Panc1 (cell line): ENCODE results near the gene WDR89. TPM values are rescaled to one million over a fixed set of nuclear protein-coding genes. Genes with fewer than 3 reads are reported as not detected.

ENCODE experiments used
- ATAC-seq: fragments of 200-7000 bp; cut with Tn5 transposase; 2 replicates; pipeline ENCODE4 v1.9.1; 2020; ENCODE audit warnings: mild to moderate bottlenecking, moderate library complexity
- BruUV-seq: library from RNA; stranded (reverse); fragments of 400-500 nt; replicated peaks from 2 replicates; lab custom pipeline; 2021; lab: Mats Ljungman, UMichigan
- CTCF ChIA-PET: fragments of 300-600 bp; sonication (Branson Sonifier 250); formaldehyde crosslinking; loops from one replicate; lab custom pipeline; 2022; ENCODE audit warnings: antibody characterized with exemption; lab: Charles Lee
- POLR2A ChIA-PET: fragments of 300-600 bp; sonication (Branson Sonifier 250); formaldehyde crosslinking; loops from one replicate; lab custom pipeline; 2022; ENCODE audit warnings: antibody characterized with exemption; lab: Charles Lee
- DNase-seq: peaks from one replicate; pipeline ENCODE4 v3.0.0-alpha.2; 2010; ENCODE audit warnings: low read depth, low spot score
- H3K27ac ChIP-seq: 2 replicates; pipeline ENCODE4 v1.5.1; 2011; ENCODE audit warnings: mild to moderate bottlenecking, low read length, inconsistent platforms
- H3K27me3 ChIP-seq: fragments of 200-500 bp; sonication (Bioruptor generic); 2 replicates; pipeline ENCODE4 v1.6.0; 2014; ENCODE audit warnings: low read length, inconsistent platforms; ENCODE audit not compliant: control insufficient read depth, insufficient read depth
- H3K36me3 ChIP-seq: fragments of 200-500 bp; sonication (Bioruptor generic); 2 replicates; pipeline ENCODE4 v1.5.1; 2014; ENCODE audit warnings: inconsistent platforms, mild to moderate bottlenecking, low read length, moderate library complexity; ENCODE audit not compliant: control insufficient read depth, insufficient read depth
- H3K4me1 ChIP-seq: 2 replicates; pipeline ENCODE4 v1.5.1; 2011; ENCODE audit warnings: inconsistent platforms, mild to moderate bottlenecking, low read length, moderate library complexity; ENCODE audit not compliant: control insufficient read depth, insufficient read depth
- H3K4me3 ChIP-seq, 2 experiments: 2 replicates each; pipeline ENCODE4 v1.5.1; 2011 to 2012; ENCODE audit warnings: low read depth in 2 of 2, low read length in 2 of 2, mild to moderate bottlenecking in 2 of 2, inconsistent platforms in 1 of 2, moderate library complexity in 1 of 2
- H3K9me3 ChIP-seq: fragments of 200-500 bp; sonication (Bioruptor generic); 2 replicates; pipeline ENCODE4 v1.5.1; 2014; ENCODE audit warnings: low read depth, mild to moderate bottlenecking, inconsistent platforms, low read length, moderate library complexity; ENCODE audit not compliant: control insufficient read depth, insufficient read depth
- POLR2AphosphoS5 ChIP-seq: IDR thresholded peaks from 2 replicates; pipeline ENCODE4 v1.6.1; 2012; ENCODE audit warnings: mild to moderate bottlenecking, low read depth, low read length, moderate library complexity
- REST ChIP-seq, 2 experiments: IDR thresholded peaks; 2 replicates each; pipeline ENCODE4 v1.6.1; 2011 to 2012; ENCODE audit warnings: low read depth in 2 of 2, control low read depth in 1 of 2, low read length in 1 of 2, mild to moderate bottlenecking in 1 of 2, moderate library complexity in 1 of 2; ENCODE audit not compliant: insufficient read depth in 1 of 2
- SIN3A ChIP-seq: IDR thresholded peaks from 2 replicates; pipeline ENCODE4 v1.6.1; 2012; ENCODE audit warnings: low read depth, mild to moderate bottlenecking, low read length, moderate library complexity, borderline replicate concordance; ENCODE audit not compliant: insufficient read depth
- TCF7L2 ChIP-seq: IDR thresholded peaks from 2 replicates; pipeline ENCODE4 v1.6.1; 2011; ENCODE audit warnings: mild to moderate bottlenecking, low read depth, low read length, inconsistent platforms
- in situ Hi-C: cut with HindIII; loops from 2 replicates; pipeline ENCODE4 v1.10.0; 2016; ENCODE audit warnings: low sequenced_read_pairs, low pct_unique_long_range_greater_than_20kb
- intact Hi-C: fragments of 100-400 bp; cut with micrococcal nuclease; formaldehyde crosslinking; loops from one replicate; pipeline ENCODE4 v1.10.0; 2022; ENCODE audit not compliant: unreplicated experiment
- total RNA-seq: library from RNA; stranded (reverse); gene quantifications from one replicate; pipeline ENCODE4 v1.2.1, GENCODE V29; 2021; ENCODE audit not compliant: unreplicated experiment
- TF ChIP-seq, protein P1 (sequence below): fragments of 450-650 bp; IDR thresholded peaks from 2 replicates; pipeline ENCODE4 v1.5.1; 2017; ENCODE audit warnings: mild to moderate bottlenecking

The WDR89 gene
- total RNA-seq, 1 experiment from 2014 or later, result 13.0 TPM

- no TSS peak for BruUV-seq
- no peak for ATAC-seq
- ChIA-PET POLR2A (interaction anchor here (0.7 kb wide), 1 partner anchor 121 kb away, joined by 8 read pairs; no protein-coding TSS in a partner anchor), CTCF (no interaction called here)
- Histone ChIP-seq H3K9me3 (no peaks in the 10 kb centered on the region), H3K36me3 (no peaks in the 10 kb centered on the region), H3K4me3 (no peak overlapping the region), H3K27me3 (no peaks in the 10 kb centered on the region), H3K27ac (no peak overlapping the region), H3K4me1 (no peaks in the 10 kb centered on the region)
- in situ Hi-C loops, result no loop called here
- intact Hi-C loops, result no loop called here
- TF ChIP-seq TCF7L2, result no peak
- TF ChIP-seq POLR2AphosphoS5, result no peak
- no peak for TF ChIP-seq REST (IDR thresholded peaks at IDR 0.05; ENCODE audit: insufficient read depth in 1 of 2, low read depth in 2 of 2, low read length in 1 of 2)
- TF ChIP-seq, protein P1, sequence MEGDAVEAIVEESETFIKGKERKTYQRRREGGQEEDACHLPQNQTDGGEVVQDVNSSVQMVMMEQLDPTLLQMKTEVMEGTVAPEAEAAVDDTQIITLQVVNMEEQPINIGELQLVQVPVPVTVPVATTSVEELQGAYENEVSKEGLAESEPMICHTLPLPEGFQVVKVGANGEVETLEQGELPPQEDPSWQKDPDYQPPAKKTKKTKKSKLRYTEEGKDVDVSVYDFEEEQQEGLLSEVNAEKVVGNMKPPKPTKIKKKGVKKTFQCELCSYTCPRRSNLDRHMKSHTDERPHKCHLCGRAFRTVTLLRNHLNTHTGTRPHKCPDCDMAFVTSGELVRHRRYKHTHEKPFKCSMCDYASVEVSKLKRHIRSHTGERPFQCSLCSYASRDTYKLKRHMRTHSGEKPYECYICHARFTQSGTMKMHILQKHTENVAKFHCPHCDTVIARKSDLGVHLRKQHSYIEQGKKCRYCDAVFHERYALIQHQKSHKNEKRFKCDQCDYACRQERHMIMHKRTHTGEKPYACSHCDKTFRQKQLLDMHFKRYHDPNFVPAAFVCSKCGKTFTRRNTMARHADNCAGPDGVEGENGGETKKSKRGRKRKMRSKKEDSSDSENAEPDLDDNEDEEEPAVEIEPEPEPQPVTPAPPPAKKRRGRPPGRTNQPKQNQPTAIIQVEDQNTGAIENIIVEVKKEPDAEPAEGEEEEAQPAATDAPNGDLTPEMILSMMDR, result no peak
- TF ChIP-seq SIN3A, result no peak
- no peak for DNase-seq
Measured at GRCh38 chr14:63659726-63660125, 18.1 kb upstream of the WDR89 start.

DNA sequence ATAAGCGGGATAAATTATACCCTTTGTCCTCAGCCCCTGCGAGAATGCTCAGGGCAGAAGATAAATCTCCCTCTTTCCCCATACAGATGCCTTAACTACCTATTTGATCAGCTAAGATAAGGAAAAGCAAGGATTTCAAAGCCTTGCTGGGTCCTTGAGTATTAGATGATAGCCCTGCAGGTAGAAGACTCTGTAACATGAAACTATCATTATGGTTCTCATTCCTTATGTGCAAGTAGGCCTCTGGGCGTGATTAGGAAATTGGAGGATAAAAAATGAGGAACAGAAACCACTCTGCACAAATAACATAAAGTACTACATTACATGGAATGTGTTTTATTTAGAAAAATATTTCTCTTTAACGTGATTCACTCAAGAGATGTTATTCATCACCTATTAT, 14.5 kb upstream of the WDR89 start:
- Histone ChIP-seq H3K36me3 (no peaks in the 10 kb centered on the region), H3K9me3 (no peaks in the 10 kb centered on the region), H3K4me1 (no peaks in the 10 kb centered on the region), H3K27me3 (no peaks in the 10 kb centered on the region), H3K27ac (no peak overlapping the region), H3K4me3 (no peak overlapping the region)
- ChIA-PET CTCF (no interaction called here), POLR2A (no interaction called here)
- BruUV-seq, result no TSS peak
- DNase-seq (no peak), ATAC-seq (no peak)
- intact Hi-C loops (no loop called here), in situ Hi-C loops (no loop called here)
- no peak for TF ChIP-seq REST (IDR thresholded peaks at IDR 0.05; ENCODE audit: insufficient read depth in 1 of 2, low read depth in 2 of 2, low read length in 1 of 2)
- TF ChIP-seq, protein P1, result no peak
- no peak for TF ChIP-seq SIN3A
- TF ChIP-seq POLR2AphosphoS5, result no peak
- TF ChIP-seq TCF7L2, result no peak
